Brain microvascular endothelial cell (primary cell): Measurements from ENCODE around the gene POR.
A peak's percentile ranks its signal among the peaks of the same experiment; 100 is the strongest.

Experiments used
- DNase-seq: peaks from one replicate; pipeline ENCODE4 v3.0.0-alpha.2; 2020
- H3K27ac ChIP-seq: fragments of 250-450 bp; sonication (Bioruptor Pico); 2 replicates; pipeline ENCODE4 v1.5.1; 2020; ENCODE audit warnings: mild to moderate bottlenecking, moderate library complexity
- H3K27me3 ChIP-seq: fragments of 250-450 bp; sonication (Bioruptor Pico); replicated peaks from 2 replicates; pipeline ENCODE4 v1.5.1; 2020; ENCODE audit warnings: mild to moderate bottlenecking
- H3K36me3 ChIP-seq: fragments of 250-450 bp; sonication (Bioruptor Pico); replicated peaks from 2 replicates; pipeline ENCODE4 v1.5.1; 2020; ENCODE audit warnings: mild to moderate bottlenecking
- H3K4me3 ChIP-seq: 2 replicates; pipeline ENCODE4 v1.5.1; 2011; ENCODE audit warnings: low read depth, mild to moderate bottlenecking, control low read depth, low read length, moderate library complexity
- in situ Hi-C: cut with HindIII; loops from 2 replicates; pipeline ENCODE4 v1.10.0; 2017; ENCODE audit warnings: low sequenced_read_pairs, low pct_ligation_motif_present
- TF ChIP-seq, protein P1 (sequence below): IDR thresholded peaks from 2 replicates; pipeline ENCODE4 v1.5.1; 2011; ENCODE audit warnings: low read depth, mild to moderate bottlenecking, moderate library complexity, low read length, control low read depth, inconsistent platforms; ENCODE audit errors: missing control alignments

The POR gene

DNA sequence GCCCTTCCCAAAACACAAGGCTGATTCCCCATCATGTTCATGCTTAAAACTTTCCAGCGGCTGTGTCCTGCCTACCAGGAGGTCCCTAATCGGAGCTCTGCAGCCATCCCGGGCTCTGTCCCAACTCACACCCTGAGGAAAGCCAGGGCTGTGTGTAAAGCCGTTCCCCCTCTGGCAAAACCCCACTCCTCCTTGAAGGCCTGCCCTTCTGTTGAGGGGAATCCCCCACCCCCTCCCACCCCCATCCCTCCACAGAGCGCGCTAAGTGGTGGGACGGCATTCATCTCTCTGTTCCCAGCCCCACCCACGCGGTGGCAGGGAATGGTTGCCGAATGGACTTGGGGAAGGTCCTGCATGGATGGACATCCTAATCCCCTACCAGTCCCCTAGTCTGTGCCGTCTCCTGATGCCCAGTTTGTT is 80.1 kb downstream of the POR start:
- no peak overlapping the region for H3K27ac ChIP-seq
- TF ChIP-seq, protein P1, sequence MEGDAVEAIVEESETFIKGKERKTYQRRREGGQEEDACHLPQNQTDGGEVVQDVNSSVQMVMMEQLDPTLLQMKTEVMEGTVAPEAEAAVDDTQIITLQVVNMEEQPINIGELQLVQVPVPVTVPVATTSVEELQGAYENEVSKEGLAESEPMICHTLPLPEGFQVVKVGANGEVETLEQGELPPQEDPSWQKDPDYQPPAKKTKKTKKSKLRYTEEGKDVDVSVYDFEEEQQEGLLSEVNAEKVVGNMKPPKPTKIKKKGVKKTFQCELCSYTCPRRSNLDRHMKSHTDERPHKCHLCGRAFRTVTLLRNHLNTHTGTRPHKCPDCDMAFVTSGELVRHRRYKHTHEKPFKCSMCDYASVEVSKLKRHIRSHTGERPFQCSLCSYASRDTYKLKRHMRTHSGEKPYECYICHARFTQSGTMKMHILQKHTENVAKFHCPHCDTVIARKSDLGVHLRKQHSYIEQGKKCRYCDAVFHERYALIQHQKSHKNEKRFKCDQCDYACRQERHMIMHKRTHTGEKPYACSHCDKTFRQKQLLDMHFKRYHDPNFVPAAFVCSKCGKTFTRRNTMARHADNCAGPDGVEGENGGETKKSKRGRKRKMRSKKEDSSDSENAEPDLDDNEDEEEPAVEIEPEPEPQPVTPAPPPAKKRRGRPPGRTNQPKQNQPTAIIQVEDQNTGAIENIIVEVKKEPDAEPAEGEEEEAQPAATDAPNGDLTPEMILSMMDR = no peak
- no peak for DNase-seq

DNA sequence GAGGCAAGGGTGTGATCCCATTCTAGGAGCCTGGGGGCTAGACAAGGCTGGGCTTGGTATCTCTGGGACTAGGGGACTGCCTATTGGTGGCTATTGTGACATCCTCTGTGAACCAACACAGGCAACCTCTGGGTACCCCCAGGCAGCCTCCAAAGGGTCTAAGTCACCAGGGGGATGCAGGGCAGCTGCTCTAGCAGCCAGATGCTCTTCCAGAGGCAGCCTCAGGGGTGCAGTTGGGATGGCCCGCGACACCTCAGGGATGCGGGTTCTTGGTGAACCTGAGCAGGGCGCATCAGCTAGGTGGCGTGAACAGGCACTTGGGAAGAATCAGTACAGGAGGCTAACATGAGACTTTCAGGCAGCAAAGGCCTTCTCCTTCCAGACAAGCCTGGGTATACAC is 81.0 kb downstream of the POR start:
- TF ChIP-seq, protein P1 = no peak
- in situ Hi-C loops = no loop called here

More for the DNA sequence above, 80.1 kb downstream of the POR start:
- no peaks in the 10 kb centered on the region for H3K27me3 ChIP-seq
- peak overlapping the region; percentile 59 for H3K4me3 ChIP-seq
- in situ Hi-C loops = no loop called here
- peaks cover 3% of the 10 kb centered on the region for H3K36me3 ChIP-seq

GRCh38 chr7:75996476-75996875 is 81.5 kb downstream of the POR start:
- DNase-seq = no peak
- H3K4me3 ChIP-seq = no peak overlapping the region
- no peaks in the 10 kb centered on the region for H3K27me3 ChIP-seq
- no peak overlapping the region for H3K27ac ChIP-seq
- TF ChIP-seq, protein P1 = no peak
- H3K36me3 ChIP-seq = peaks cover 9% of the 10 kb centered on the region
- in situ Hi-C loops = no loop called here

More for the DNA sequence above, 81.0 kb downstream of the POR start:
- Histone ChIP-seq H3K36me3 (peaks cover 9% of the 10 kb centered on the region), H3K4me3 (no peak overlapping the region), H3K27ac (no peak overlapping the region), H3K27me3 (no peaks in the 10 kb centered on the region)
- DNase-seq = no peak

- in situ Hi-C loops = no loop called here
- Histone ChIP-seq H3K27ac (no peak overlapping the region), H3K36me3 (peaks cover 9% of the 10 kb centered on the region), H3K27me3 (no peaks in the 10 kb centered on the region), H3K4me3 (no peak overlapping the region)
- TF ChIP-seq, protein P1 = no peak
- no peak for DNase-seq
These were observed 83.1 kb downstream of the POR start for GRCh38 chr7:75998038-75998437.

DNA sequence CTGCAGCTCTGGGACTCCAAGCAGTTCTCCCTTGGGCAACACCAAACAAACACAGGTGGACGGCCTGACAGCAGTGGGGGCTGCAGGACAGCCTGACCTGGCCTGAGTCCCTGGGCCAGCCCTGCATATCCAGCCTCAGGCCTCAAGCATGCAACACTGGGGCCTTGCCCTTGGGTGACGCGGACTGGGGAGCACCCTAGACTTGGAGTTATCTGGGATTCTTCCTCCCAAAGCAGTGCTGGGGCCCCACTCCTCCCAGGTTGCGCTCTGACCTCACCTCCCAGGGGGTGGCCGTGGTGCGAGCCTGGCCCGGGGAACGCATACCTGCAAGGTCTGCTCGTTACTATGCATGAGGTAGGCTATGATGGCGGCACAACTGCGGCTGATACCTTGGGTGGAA is 85.6 kb downstream of the POR start:
- TF ChIP-seq, protein P1 = no peak
- Histone ChIP-seq H3K27me3 (no peaks in the 10 kb centered on the region), H3K27ac (no peak overlapping the region), H3K4me3 (no peak overlapping the region), H3K36me3 (peaks cover 18% of the 10 kb centered on the region)
- in situ Hi-C loops = no loop called here
- DNase-seq = no peak

GRCh38 chr7:76002139-76002538 is 87.2 kb downstream of the POR start:
- no peak for DNase-seq
- Histone ChIP-seq H3K27me3 (no peaks in the 10 kb centered on the region), H3K27ac (no peak overlapping the region), H3K4me3 (no peak overlapping the region), H3K36me3 (peaks cover 17% of the 10 kb centered on the region)
- TF ChIP-seq, protein P1 = no peak
- in situ Hi-C loops = no loop called here
